HepG2 (cell line): Measurements from ENCODE around the gene CD44.

Experiments
- EP300 ChIP-seq, 3 experiments: sonication (generic) in 1 of 3; formaldehyde crosslinking in 1 of 3; IDR thresholded peaks; 2 replicates each; pipeline versions ENCODE4 v1.5.1 to v1.6.1; 2011 to 2020; ENCODE audit warnings: low read depth in 2 of 3, low read length in 2 of 3, borderline replicate concordance in 1 of 3, improper control_type of control experiment in 1 of 3, mild to moderate bottlenecking in 1 of 3, missing genetic modification reagents in 1 of 3, moderate library complexity in 1 of 3
- RXRA ChIP-seq: sonication (generic); formaldehyde crosslinking; IDR thresholded peaks from 2 replicates; pipeline ENCODE4 v1.5.1; 2020; ENCODE audit warnings: missing genetic modification reagents
- ZFX ChIP-seq: sonication (generic); formaldehyde crosslinking; IDR thresholded peaks from 2 replicates; pipeline ENCODE4 v1.4.0; 2020; ENCODE audit warnings: mild to moderate bottlenecking, low read depth, missing genetic modification reagents, moderate library complexity
- TF ChIP-seq, protein P1 (sequence below), 2 experiments: sonication (generic) in 1 of 2; formaldehyde crosslinking in 1 of 2; IDR thresholded peaks; 2 replicates each; pipeline versions ENCODE4 v1.5.1 to v1.6.1; 2011 to 2020; ENCODE audit warnings: borderline replicate concordance in 1 of 2, low read depth in 1 of 2, low read length in 1 of 2, mild to moderate bottlenecking in 1 of 2, missing genetic modification reagents in 1 of 2, moderate library complexity in 1 of 2
- TF ChIP-seq, protein P2 (sequence below): IDR thresholded peaks from 2 replicates; pipeline ENCODE4 v1.6.1; 2012; ENCODE audit warnings: inconsistent platforms

GRCh38 chr11:35241083-35241482 is 102.1 kb downstream of the CD44 start:
- TF ChIP-seq RXRA (CRISPR knock-in tag) (no peak), EP300 (IDR thresholded peaks at IDR 0.05; ENCODE audit: low read depth in 2 of 2, low read length in 2 of 2) (no peak), EP300 (CRISPR knock-in tag; IDR thresholded peaks at IDR 0.05; ENCODE audit: borderline replicate concordance) (no peak), ZFX (CRISPR knock-in tag) (no peak)
- TF ChIP-seq, protein P1, sequence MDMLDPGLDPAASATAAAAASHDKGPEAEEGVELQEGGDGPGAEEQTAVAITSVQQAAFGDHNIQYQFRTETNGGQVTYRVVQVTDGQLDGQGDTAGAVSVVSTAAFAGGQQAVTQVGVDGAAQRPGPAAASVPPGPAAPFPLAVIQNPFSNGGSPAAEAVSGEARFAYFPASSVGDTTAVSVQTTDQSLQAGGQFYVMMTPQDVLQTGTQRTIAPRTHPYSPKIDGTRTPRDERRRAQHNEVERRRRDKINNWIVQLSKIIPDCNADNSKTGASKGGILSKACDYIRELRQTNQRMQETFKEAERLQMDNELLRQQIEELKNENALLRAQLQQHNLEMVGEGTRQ (IDR thresholded peaks at IDR 0.05; ENCODE audit: low read depth, low read length) = no peak
- TF ChIP-seq, protein P1 (CRISPR knock-in tag; IDR thresholded peaks at IDR 0.05; ENCODE audit: borderline replicate concordance) = no peak
- TF ChIP-seq, protein P2, sequence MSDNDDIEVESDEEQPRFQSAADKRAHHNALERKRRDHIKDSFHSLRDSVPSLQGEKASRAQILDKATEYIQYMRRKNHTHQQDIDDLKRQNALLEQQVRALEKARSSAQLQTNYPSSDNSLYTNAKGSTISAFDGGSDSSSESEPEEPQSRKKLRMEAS = no peak
